Liver (tissue), 9 donors: ENCODE measurements around the gene ST8SIA6. TPM values are rescaled to one million over a fixed set of nuclear protein-coding genes. Genes with fewer than 3 reads are reported as not detected.

ENCODE experiments used
- DNase-seq: peaks from one replicate; pipeline ENCODE4 v3.0.0-alpha.2; 2017; ENCODE audit warnings: low spot score
- H3K27ac ChIP-seq, 2 donors: one replicate each; pipeline ENCODE4 v1.7.0; 2013; ENCODE audit warnings: inconsistent platforms in 2 of 2, low read length in 2 of 2, control low read depth in 1 of 2, low read depth in 1 of 2, mild to moderate bottlenecking in 1 of 2
- H3K27me3 ChIP-seq, 4 donors: one replicate each; pipeline versions ENCODE4 v1.6.1 to v1.7.0; 2013; ENCODE audit warnings: low read length in 3 of 4, inconsistent platforms in 1 of 4, mild to moderate bottlenecking in 1 of 4, moderate library complexity in 1 of 4; ENCODE audit not compliant: control insufficient read depth in 4 of 4, insufficient read depth in 4 of 4
- H3K36me3 ChIP-seq, 4 donors: one replicate each; pipeline versions ENCODE4 v1.6.1 to v1.7.0; 2013; ENCODE audit warnings: low read length in 3 of 4, mild to moderate bottlenecking in 3 of 4, low read depth in 1 of 4, moderate library complexity in 1 of 4; ENCODE audit not compliant: control insufficient read depth in 4 of 4, insufficient read depth in 3 of 4
- H3K4me1 ChIP-seq, 4 donors: one replicate each; pipeline versions ENCODE4 v1.6.1 to v1.7.0; 2013; ENCODE audit warnings: low read length in 3 of 4, mild to moderate bottlenecking in 3 of 4, moderate library complexity in 1 of 4; ENCODE audit not compliant: control insufficient read depth in 4 of 4, insufficient read depth in 4 of 4
- H3K4me3 ChIP-seq, 3 donors: one replicate each; pipeline versions ENCODE4 v1.6.1 to v1.7.0; 2013; ENCODE audit warnings: low read length in 3 of 3, control low read depth in 1 of 3, low read depth in 1 of 3, mild to moderate bottlenecking in 1 of 3
- H3K9ac ChIP-seq, 2 donors: one replicate each; pipeline ENCODE4 v1.7.0; 2013; ENCODE audit warnings: low read length in 2 of 2, mild to moderate bottlenecking in 2 of 2, moderate library complexity in 2 of 2, control low read depth in 1 of 2, low read depth in 1 of 2
- H3K9me3 ChIP-seq, 4 donors: one replicate each; pipeline versions ENCODE4 v1.6.1 to v1.7.0; 2013; ENCODE audit warnings: low read length in 3 of 4; ENCODE audit not compliant: control insufficient read depth in 4 of 4
- FOXA1 ChIP-seq: IDR thresholded peaks from 2 replicates; pipeline ENCODE4 v1.6.1; 2016; ENCODE audit warnings: antibody characterized with exemption
- GABPA ChIP-seq, 2 donors: IDR thresholded peaks in 1 of 2; conservative IDR thresholded peaks in 1 of 2; 2 replicates each; pipeline ENCODE4 v1.6.1; 2016; ENCODE audit warnings: antibody characterized with exemption in 2 of 2, mild to moderate bottlenecking in 1 of 2, moderate library complexity in 1 of 2
- HNF4A ChIP-seq, 2 donors: conservative IDR thresholded peaks; 2 replicates each; pipeline ENCODE4 v1.6.1; 2016; ENCODE audit warnings: antibody characterized with exemption in 2 of 2, mild to moderate bottlenecking in 2 of 2
- JUND ChIP-seq, 2 donors: IDR thresholded peaks; 2 replicates each; pipeline ENCODE4 v1.6.1; 2016; ENCODE audit warnings: antibody characterized with exemption in 2 of 2
- NR2F2 ChIP-seq: IDR thresholded peaks from 2 replicates; pipeline ENCODE4 v1.6.1; 2016; ENCODE audit warnings: antibody characterized with exemption
- RAD21 ChIP-seq, 2 donors: IDR thresholded peaks; 2 replicates each; pipeline ENCODE4 v1.6.1; 2016; ENCODE audit warnings: antibody characterized with exemption in 2 of 2, mild to moderate bottlenecking in 2 of 2
- RXRA ChIP-seq, 2 donors: IDR thresholded peaks; 2 replicates each; pipeline ENCODE4 v1.6.1; 2017 to 2018; ENCODE audit warnings: antibody characterized with exemption in 2 of 2, mild to moderate bottlenecking in 1 of 2
- SP1 ChIP-seq: IDR thresholded peaks from 2 replicates; pipeline ENCODE4 v1.6.1; 2018; ENCODE audit warnings: antibody characterized with exemption, mild to moderate bottlenecking
- TAF1 ChIP-seq: conservative IDR thresholded peaks from 2 replicates; pipeline ENCODE4 v1.6.1; 2016; ENCODE audit warnings: antibody characterized with exemption, mild to moderate bottlenecking
- YY1 ChIP-seq: IDR thresholded peaks from 2 replicates; pipeline ENCODE4 v1.6.1; 2016; ENCODE audit warnings: antibody characterized with exemption, mild to moderate bottlenecking
- WGBS: extraction: QIAGEN DNeasy Blood & Tissue Kit; methylation state at CpG from one replicate; pipeline ENCODE4 v1.1.7; 2013; 5-methylcytosine and 5-hydroxymethylcytosine counted together
- polyA plus RNA-seq, 2 donors: library from polyadenylated mRNA; stranded (reverse) in 1 of 2; unstranded in 1 of 2; fragments of 200-250 nt in 1 of 2; fragments of >200 nt in 1 of 2; fragmentation: Nextera tagmentation in 1 of 2; extraction: Ambion mirVana in 1 of 2; gene quantifications; one replicate each; pipeline versions ENCODE4 v1.2.1 to v1.2.3, GENCODE V29; 2013 to 2015
- total RNA-seq, 2 donors: library from RNA; depleted of rRNA; stranded (reverse); fragments of >200 nt; gene quantifications; one replicate each; pipeline ENCODE4 v1.2.3, GENCODE V29; 2014
- TF ChIP-seq, protein P1 (sequence below): IDR thresholded peaks from 2 replicates; pipeline ENCODE4 v1.6.1; 2016; ENCODE audit warnings: antibody characterized with exemption
- TF ChIP-seq, protein P2 (sequence below): fragments of 150-350 bp; IDR thresholded peaks from 2 replicates; pipeline ENCODE4 v1.5.1; 2017; ENCODE audit warnings: improper control_type of control experiment, low read depth, low read length; ENCODE audit not compliant: missing input control
- TF ChIP-seq, protein P3 (sequence below): IDR thresholded peaks from 2 replicates; pipeline ENCODE4 v1.6.1; 2016; ENCODE audit warnings: antibody characterized with exemption, mild to moderate bottlenecking
- TF ChIP-seq, protein P4 (sequence below): IDR thresholded peaks from 2 replicates; pipeline ENCODE4 v1.6.1; 2016; ENCODE audit warnings: antibody characterized with exemption
- donor health status: healthy.
- donor health status: healthy.
- donor health status: healthy.
- donor health status: healthy.
- donor health status: healthy.

The ST8SIA6 gene
- total and polyA plus RNA-seq, 4 donors, result 0.53 to 5.8 (median 1.0) TPM

DNA sequence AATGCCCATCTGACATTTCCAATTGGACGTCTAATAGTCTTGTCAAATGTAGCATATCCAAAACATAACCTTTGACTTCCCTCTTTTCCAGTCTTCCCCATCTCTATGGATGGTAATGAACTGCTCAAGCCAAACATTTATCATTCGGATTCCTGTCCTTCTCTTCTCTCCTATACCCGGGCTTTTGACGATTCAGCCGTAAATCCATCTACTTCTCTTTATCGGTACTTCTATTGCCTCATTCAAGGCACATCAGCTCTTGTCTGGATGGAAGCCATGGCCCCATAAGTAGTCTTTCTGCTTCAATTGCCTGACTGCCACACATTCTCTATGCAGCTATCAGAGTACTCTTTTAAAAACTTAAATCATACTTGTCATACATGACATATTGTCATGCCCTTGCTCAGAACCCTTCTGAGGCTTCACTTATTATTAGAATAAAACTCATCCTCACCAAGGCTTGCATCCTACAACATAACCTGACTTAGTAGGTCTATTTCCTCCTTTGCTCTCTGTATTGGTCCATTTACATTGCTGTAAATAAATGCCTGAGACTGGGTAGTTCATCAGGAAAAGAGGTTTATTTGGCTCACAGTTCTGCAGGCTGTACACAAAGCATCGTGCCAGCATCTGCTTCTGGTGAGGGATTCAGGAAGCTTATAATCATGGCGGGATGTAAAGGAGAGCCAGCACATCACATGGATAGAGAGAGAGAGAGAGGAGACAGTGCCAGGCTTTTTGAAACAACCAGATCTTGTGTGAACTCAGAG lies 37.8 kb downstream of the ST8SIA6 start:
- Histone ChIP-seq H3K4me1 (no peaks in the 10 kb centered on the region), H3K27me3 (peaks cover 0 to 4% (median 0%) of the 10 kb centered on the region in 4 donors), H3K4me3 (no peak overlapping the region), H3K9me3 (no peaks in the 10 kb centered on the region), H3K36me3 (no peaks in the 10 kb centered on the region), H3K27ac (no peak overlapping the region), H3K9ac (no peak overlapping the region)
- WGBS, result 72% methylated on average over 8 of the region's 8 CpGs
- TF ChIP-seq, protein P1, sequence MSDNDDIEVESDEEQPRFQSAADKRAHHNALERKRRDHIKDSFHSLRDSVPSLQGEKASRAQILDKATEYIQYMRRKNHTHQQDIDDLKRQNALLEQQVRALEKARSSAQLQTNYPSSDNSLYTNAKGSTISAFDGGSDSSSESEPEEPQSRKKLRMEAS, result no peak
- TF ChIP-seq GABPA (IDR thresholded peaks at IDR 0.05 in 1 of 2, conservative IDR thresholded peaks at IDR 0.05 in 1 of 2) (no peak), TAF1 (no peak), FOXA1 (no peak), HNF4A (conservative IDR thresholded peaks at IDR 0.05) (no peak)
- TF ChIP-seq, protein P2, sequence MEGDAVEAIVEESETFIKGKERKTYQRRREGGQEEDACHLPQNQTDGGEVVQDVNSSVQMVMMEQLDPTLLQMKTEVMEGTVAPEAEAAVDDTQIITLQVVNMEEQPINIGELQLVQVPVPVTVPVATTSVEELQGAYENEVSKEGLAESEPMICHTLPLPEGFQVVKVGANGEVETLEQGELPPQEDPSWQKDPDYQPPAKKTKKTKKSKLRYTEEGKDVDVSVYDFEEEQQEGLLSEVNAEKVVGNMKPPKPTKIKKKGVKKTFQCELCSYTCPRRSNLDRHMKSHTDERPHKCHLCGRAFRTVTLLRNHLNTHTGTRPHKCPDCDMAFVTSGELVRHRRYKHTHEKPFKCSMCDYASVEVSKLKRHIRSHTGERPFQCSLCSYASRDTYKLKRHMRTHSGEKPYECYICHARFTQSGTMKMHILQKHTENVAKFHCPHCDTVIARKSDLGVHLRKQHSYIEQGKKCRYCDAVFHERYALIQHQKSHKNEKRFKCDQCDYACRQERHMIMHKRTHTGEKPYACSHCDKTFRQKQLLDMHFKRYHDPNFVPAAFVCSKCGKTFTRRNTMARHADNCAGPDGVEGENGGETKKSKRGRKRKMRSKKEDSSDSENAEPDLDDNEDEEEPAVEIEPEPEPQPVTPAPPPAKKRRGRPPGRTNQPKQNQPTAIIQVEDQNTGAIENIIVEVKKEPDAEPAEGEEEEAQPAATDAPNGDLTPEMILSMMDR, result no peak
- TF ChIP-seq, protein P3, sequence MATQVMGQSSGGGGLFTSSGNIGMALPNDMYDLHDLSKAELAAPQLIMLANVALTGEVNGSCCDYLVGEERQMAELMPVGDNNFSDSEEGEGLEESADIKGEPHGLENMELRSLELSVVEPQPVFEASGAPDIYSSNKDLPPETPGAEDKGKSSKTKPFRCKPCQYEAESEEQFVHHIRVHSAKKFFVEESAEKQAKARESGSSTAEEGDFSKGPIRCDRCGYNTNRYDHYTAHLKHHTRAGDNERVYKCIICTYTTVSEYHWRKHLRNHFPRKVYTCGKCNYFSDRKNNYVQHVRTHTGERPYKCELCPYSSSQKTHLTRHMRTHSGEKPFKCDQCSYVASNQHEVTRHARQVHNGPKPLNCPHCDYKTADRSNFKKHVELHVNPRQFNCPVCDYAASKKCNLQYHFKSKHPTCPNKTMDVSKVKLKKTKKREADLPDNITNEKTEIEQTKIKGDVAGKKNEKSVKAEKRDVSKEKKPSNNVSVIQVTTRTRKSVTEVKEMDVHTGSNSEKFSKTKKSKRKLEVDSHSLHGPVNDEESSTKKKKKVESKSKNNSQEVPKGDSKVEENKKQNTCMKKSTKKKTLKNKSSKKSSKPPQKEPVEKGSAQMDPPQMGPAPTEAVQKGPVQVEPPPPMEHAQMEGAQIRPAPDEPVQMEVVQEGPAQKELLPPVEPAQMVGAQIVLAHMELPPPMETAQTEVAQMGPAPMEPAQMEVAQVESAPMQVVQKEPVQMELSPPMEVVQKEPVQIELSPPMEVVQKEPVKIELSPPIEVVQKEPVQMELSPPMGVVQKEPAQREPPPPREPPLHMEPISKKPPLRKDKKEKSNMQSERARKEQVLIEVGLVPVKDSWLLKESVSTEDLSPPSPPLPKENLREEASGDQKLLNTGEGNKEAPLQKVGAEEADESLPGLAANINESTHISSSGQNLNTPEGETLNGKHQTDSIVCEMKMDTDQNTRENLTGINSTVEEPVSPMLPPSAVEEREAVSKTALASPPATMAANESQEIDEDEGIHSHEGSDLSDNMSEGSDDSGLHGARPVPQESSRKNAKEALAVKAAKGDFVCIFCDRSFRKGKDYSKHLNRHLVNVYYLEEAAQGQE, result no peak
- DNase-seq, result no peak

DNA sequence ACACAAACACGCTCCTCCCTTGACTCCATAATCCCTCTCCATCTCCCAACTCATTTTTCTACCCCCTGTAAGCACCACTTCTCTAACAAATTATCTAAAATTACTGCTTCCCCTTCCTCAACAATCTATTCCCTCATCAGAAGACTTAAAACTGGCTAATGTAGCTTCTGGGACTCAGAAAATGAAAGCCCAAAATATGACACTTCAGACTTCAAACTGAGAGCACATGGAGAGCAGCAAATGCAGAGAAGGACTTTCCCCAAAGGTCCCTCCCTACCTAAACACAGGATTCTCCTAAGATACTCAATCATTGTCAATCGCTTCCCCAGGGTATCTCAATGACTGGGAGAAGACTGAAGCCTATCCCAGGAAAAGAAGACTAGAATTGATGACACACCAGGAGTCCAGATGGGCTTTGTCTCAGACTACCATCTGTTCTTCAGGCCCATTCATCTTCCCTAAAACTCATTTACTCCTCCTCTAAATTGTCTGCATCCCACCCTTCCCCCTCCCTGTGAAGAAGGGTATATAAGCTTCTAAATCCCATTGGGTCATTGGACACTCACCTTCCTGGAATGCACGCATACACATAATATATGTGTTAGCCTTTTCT lies 39.2 kb downstream of the ST8SIA6 start:
- WGBS, result 74% methylated on average over 3 of the region's 3 CpGs
- TF ChIP-seq FOXA1 (no peak), NR2F2 (no peak), RXRA (IDR thresholded peaks at IDR 0.05) (no peak), TAF1 (no peak), JUND (IDR thresholded peaks at IDR 0.05) (no peak), YY1 (no peak), HNF4A (conservative IDR thresholded peaks at IDR 0.05) (no peak), RAD21 (IDR thresholded peaks at IDR 0.05) (no peak), GABPA (IDR thresholded peaks at IDR 0.05 in 1 of 2, conservative IDR thresholded peaks at IDR 0.05 in 1 of 2) (no peak), SP1 (no peak)
- TF ChIP-seq, protein P3, result no peak
- TF ChIP-seq, protein P4, sequence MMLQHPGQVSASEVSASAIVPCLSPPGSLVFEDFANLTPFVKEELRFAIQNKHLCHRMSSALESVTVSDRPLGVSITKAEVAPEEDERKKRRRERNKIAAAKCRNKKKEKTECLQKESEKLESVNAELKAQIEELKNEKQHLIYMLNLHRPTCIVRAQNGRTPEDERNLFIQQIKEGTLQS, result no peak
- TF ChIP-seq, protein P1, result no peak
- TF ChIP-seq, protein P2, result no peak
- Histone ChIP-seq H3K4me3 (no peak overlapping the region), H3K27me3 (no peaks in the 10 kb centered on the region), H3K27ac (no peak overlapping the region), H3K36me3 (no peaks in the 10 kb centered on the region), H3K9me3 (no peaks in the 10 kb centered on the region), H3K9ac (no peak overlapping the region), H3K4me1 (no peaks in the 10 kb centered on the region)
- DNase-seq, result no peak
